ENCODE results near the gene NUAK1.

NUAK1 gene

GRCh38 chr12:106128585-106129328 lies 10.0 kb downstream of the NUAK1 start:
- no peak for DNase-seq

- no peak for DNase-seq
Observed at GRCh38 chr12:106127338-106128126, 11.2 kb downstream of the NUAK1 start.

- no peak for DNase-seq
Observed at GRCh38 chr12:106126441-106127337, 12.1 kb downstream of the NUAK1 start.

GRCh38 chr12:106125351-106126095 lies 13.2 kb downstream of the NUAK1 start:
- DNase-seq: no peak

GRCh38 chr12:106123551-106124081 lies 15.1 kb downstream of the NUAK1 start:
- DNase-seq: no peak

- no peak for DNase-seq
Observed at GRCh38 chr12:106123110-106123509, 15.6 kb downstream of the NUAK1 start.

GRCh38 chr12:106122004-106122403 lies 16.8 kb downstream of the NUAK1 start:
- DNase-seq: no peak

GRCh38 chr12:106120519-106121105 lies 18.1 kb downstream of the NUAK1 start:
- no peak for DNase-seq

- DNase-seq: no peak
Observed at GRCh38 chr12:106119301-106119700, 19.5 kb downstream of the NUAK1 start.

- DNase-seq: no peak
Observed at GRCh38 chr12:106118381-106119130, 20.2 kb downstream of the NUAK1 start.

- DNase-seq: no peak
Observed at GRCh38 chr12:106115440-106115839, 23.3 kb downstream of the NUAK1 start.

- no peak for DNase-seq
Observed at GRCh38 chr12:106114447-106115068, 24.2 kb downstream of the NUAK1 start.

- DNase-seq: no peak
Observed at GRCh38 chr12:106113824-106114446, 24.8 kb downstream of the NUAK1 start.

- DNase-seq: no peak
Observed at GRCh38 chr12:106113446-106113823, 25.3 kb downstream of the NUAK1 start.

- no peak for DNase-seq
Observed at GRCh38 chr12:106113042-106113441, 25.7 kb downstream of the NUAK1 start.

- no peak for DNase-seq
Observed at GRCh38 chr12:106112145-106112821, 26.5 kb downstream of the NUAK1 start.

GRCh38 chr12:106110626-106111300 lies 28.0 kb downstream of the NUAK1 start:
- no peak for DNase-seq

GRCh38 chr12:106109168-106109910 lies 29.4 kb downstream of the NUAK1 start:
- DNase-seq: no peak

All from NCI-H1436 treated with DMSO at 0.1 percent for 48 hours (cell line).